TTC549 (cell line): ENCODE results near the gene TXNRD2.
"Not testable (repeated sequence)": the region's sequence is repeated elsewhere in the genome, so short reads cannot be mapped to it uniquely, and the experiment has no call there.

Source experiments
- FAIRE-seq: peaks from 2 replicates; lab custom pipeline; 2012; peaks lifted over from hg19 to GRCh38; lab: Jason Lieb, UNC

TXNRD2 gene

DNA sequence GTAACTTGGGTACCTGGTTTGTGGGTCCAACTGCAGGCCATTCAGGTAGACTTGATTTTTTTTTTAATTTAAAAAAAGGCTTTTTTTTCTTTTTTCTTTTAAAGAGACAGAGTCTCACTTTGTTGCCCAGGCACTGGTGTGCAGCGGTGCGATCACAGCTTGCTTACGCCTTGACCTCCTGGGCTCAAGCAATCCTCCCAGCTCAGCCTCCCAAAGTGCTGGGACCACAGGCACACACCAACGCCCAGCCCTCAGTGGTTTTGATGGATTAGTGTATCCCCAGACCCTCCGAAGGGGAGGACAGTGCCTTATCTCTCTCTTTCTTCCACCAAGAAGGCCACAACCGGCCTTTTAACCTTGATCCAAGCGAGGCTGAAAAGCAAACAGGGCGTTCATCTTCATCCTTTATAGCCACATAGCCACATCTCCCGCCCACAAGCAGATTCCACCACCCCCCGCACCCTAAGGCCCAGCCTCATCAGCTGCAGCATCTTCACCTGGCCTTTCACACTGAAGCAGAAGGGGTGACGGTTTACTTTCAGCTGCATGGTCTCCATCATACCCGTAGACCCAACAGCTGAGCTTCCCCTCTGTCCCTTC, 17.6 kb downstream of the TXNRD2 start:
- FAIRE-seq = no peak

- no peak for FAIRE-seq
These were observed 20.0 kb downstream of the TXNRD2 start for GRCh38 chr22:19921544-19922081.

DNA sequence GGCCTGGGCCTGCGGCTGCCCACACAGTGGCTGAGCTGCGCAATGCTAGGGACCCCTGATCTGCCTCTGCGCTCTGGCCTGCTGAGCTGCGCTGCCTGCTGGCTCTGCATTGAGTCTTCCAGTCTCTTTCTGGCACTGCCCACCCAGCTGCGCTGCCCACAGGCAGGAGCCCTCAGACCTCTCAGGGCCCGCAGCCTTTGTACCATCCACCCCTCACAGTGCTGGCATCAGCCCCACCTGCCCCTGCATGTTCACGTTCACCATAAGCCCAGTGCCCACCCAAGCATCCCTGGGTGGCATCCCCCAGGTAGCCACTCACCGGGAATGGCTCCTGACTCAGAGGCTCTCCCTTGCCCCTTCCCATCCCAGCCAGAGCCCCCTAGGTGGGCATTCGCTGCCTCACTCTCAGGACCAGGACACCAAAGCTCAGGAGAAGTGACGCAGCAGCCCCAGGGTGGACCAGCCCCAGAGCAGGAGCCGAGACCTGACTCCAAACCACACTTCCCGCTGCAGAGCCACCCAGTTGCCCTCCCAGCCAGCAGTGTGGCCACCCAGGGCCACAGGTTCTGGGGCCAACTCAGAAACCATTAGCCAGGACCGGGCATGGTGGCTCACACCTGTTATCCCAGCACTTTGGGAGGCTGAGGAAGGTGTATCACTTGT, 21.8 kb downstream of the TXNRD2 start:
- no peak for FAIRE-seq

DNA sequence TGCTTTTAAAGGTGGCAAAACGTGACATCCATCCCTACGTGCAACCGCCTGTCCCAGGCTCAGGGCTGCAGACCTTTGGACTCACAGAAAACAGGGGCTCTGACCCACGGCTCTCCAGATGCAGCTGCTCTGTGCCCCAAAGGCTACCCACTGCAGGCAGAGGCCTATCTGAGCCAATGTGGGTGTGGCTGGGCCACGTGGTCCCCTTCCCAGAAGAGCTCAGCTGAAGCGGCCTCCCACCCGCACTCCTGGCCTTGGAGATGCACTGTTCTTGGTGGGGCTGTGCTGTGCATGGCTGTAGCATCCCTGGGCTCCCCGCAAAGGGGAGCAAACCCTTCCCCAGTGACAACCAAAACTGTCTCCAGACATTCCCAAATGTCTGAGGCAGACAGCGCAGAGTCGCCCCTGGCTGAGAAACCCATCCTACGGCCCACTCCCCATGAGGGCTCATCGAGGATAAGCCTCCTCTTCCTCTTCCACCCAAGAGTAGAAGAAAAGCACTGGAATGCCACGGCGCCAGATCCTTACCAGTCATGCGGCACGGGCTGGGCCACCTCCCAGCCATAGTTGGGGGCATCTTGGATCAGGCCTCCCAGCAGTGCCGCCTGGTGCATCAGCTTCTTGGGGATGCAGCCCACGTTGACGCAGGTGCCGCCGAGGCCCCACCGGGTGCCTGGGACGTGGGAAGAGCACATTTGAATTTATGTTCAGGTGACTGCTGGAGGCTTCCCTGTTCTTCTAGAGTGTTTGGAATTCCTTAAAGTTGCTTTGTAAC, 23.1 kb downstream of the TXNRD2 start:
- FAIRE-seq = no peak

- no peak for FAIRE-seq
These were observed 24.1 kb downstream of the TXNRD2 start for GRCh38 chr22:19917389-19918138.

DNA sequence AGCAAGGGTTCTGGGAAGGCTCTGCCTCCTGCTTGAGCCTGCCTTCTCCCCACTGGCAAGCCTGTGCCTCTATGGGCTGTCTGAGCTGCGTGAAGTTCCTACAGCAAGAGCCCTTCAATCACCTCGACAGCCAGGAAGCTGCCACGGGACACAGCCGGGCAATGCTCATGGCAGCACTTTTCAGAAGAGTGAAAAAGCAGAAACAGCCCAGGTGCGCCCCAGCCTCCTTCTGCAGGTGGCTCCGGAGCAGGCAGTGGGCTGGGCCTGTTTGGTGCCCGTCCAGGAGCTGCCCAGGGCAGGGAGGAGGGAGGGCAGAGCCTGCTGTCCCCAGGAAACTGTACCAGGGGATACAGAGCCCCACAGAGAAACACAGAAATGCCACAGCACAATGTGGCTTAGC, 24.7 kb downstream of the TXNRD2 start:
- FAIRE-seq = no peak

DNA sequence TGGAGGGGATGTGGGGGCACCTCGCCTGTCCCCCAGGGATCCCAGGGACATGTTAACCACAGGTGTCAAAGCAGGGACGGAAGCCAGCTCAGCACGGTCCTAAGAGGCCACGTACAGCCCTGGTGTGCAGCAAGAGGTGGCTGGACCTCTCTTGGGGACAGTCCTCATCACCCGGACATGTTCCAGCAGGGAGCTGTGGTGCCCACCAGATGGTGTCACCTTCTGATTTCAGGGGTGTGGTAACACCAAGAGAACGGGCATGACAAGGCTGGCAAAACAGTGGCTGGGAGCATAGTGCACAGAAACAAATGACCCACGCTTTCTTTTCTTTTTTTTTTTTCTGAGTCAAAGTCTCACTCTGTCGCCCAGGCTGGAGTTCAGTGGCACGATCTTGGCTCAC, 25.6 kb downstream of the TXNRD2 start:
- no peak for FAIRE-seq

GRCh38 chr22:19915287-19915954, 26.2 kb downstream of the TXNRD2 start:
- FAIRE-seq = no peak

DNA sequence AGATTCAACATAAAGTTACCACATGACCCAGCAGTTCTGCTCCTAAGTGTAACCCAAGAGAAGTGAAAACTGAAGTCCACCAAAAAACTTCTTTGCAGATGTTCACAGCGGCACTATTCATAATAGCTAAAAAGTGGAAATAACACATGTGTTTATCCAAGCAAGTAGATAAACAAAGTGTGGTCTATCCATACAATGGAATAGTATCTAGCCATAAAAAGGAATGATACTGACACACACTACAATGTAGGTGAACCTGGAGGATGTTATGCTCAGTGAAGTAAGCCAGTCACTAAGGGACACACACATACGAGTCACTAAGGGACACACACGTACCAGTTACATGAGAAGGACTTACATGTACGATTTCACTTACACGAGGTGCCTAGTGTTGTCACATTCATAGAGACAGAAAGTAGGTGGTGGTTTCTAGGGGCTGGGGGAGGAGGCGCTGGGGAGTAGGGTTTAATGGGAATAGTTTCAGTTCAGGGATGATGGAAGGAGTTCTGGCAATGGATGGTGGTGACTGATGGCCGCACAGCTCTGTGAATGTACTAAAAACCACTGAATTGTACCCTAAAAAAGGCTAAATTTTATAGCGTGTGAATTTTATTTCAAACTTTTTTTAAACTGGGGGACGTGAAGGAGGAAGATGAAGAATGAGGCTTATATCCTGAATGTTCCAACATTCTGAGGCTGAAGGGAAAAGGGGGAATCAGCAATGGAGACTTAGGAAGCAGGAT, 27.2 kb downstream of the TXNRD2 start:
- no peak for FAIRE-seq

DNA sequence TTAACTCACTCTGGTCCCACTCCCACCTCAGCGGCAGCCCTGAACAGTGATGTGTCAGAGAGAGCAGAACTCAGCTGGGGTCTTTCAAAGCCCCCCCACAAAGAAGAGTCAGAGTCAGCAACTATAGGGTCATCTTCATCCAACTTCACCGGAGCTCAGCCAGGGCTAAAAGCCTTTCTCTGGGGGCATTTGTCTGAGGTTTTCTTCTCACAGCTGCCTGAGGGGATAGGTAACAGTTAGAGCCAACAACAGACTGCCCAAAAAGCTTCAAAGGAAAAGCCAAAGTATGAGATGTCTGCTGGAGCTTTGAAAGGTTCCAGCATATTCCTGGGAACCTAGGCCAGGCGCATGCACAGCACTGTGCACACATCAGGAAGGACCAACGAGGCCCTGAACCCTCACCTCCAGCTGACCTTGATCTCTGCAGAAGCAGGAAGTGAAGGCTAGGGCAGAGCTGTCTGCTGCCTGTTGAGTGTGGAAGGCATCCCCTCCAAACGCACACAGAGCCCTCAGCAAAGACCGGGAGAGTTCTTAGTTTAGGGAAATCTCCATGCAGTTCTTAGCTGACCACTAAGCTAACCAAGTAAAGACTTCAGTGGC, 28.2 kb downstream of the TXNRD2 start:
- FAIRE-seq = no peak

DNA sequence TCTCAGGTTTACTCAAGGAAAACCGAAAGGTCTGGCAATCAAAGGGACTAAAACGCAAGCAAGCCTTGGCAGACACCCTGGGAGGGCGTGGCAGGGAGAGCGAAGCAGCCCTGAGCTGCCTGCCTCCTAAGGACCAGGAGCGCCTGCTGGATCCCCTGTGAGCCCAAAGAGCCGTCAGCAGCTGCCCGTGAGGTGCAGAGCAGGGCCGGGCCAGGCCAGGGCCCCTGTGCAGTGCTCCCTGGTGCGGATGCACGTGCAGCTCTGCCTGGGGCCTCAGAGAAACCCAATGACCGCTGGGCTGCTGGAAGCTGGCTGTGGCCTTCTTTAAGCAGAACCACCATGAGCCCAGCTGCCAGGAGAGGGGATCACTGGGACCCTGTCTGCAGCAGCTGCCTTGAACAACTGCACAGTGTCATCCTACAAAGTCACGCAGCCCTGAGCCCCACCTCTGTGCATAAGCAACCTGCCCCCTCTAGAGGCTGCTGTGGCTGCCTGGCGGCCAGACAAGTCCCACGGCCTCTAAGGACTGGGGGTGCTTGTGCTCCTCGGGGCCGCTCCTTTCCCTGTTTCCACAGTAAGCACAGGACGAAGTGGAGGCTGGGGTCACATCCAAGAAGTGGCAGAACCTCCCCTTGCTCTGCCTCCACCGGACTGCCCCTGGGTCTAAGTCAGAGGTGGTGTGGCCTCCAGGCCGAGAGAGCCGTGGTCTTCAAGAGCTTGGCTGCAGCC, 29.2 kb downstream of the TXNRD2 start:
- no peak for FAIRE-seq

DNA sequence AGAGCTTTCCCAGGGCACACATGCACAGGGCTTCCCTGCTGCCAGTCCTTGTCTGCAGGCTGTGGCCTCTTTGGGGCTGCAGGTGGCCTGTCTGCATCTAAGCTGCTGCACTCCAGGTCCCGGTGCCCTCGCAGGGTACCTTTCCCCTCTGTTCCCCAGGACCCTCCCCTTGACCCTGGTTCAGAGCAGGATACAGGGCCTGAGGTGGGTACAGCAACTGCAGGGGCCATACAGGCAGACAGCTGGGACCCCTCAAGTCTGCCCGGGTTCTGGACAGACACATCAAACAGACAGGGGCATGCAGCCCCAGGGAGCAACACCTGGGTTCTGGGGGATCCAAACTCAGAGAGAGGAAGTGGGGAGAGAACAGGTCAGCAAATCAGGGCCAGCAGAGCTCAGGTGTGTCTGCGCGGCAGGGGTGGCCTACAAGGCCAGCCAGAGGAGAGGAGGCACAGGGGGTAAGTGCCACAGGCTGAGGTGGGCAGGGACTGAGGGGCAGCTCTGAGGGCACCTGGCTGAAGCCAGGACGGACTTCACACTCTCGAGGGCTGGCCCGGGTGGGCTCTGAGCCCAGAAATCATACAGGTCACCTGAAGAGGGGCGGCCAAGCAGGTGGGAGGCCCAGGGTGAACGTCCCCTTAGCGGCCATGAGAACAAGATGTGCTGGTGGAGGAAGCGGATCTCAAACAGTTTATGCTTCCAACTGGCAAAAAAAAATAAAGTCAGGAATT, 29.9 kb downstream of the TXNRD2 start:
- no peak for FAIRE-seq

GRCh38 chr22:19910180-19910744, 31.4 kb downstream of the TXNRD2 start:
- no peak for FAIRE-seq

DNA sequence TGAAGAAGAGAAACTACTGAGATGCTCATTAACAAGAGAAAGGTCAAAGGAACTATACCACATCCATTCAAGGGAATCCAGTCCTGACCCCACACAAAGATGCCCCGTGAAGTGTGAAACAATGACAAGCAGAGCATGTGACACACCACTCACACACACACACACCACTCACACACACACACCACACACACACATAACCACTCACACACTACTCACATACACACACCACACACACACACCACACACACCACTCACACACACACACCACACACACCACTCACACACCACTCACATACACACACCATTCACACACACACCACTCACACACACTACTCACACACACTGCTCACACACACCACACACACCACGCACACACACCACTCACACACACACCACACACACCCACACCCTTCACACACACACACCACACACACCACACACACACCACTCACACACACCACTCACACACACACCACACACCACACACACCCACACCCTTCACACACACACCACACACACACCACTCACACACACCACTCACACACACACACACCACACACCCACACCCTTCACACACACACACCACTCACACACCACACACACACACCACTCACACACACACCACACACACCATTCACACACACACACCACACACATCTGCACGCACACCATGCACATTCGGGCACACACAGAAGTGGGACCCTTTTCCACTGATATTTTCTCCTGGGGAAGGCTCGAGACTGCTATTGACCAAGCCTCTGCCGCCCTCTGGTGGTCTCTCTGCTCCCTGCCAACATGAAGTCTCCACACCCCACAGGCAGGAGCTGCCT, 32.1 kb downstream of the TXNRD2 start:
- FAIRE-seq = no peak

DNA sequence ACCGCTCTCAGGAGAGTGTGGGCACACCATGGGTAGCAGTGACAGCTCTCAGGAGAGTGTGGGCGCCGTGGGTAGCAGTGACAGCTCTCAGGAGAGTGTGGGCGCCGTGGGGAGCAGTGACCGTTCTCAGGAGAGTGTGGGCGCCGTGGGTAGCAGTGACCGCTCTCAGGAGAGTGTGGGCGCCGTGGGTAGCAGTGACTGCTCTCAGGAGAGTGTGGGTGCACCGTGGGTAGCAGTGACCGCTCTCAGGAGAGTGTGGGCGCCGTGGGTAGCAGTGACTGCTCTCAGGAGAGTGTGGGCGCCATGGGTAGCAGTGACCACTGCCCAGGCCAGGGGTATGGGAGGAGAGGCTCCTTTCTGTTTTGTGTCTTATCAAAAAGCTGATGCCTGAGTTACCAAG, 33.7 kb downstream of the TXNRD2 start:
- FAIRE-seq = not testable (repeated sequence)

DNA sequence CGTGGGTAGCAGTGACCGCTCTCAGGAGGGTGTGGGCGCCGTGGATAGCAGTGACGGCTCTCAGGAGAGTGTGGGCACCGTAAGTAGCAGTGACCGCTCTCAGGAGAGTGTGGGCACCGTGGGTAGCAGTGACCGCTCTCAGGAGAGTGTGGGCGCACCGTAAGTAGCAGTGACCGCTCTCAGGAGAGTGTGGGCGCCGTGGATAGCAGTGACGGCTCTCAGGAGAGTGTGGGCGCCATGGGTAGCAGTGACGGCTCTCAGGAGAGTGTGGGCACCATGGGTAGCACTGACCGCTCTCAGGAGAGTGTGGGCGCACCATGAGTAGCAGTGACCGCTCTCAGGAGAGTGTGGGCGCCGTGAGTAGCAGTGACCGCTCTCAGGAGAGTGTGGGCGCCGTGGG, 34.8 kb downstream of the TXNRD2 start:
- FAIRE-seq = not testable (repeated sequence)

DNA sequence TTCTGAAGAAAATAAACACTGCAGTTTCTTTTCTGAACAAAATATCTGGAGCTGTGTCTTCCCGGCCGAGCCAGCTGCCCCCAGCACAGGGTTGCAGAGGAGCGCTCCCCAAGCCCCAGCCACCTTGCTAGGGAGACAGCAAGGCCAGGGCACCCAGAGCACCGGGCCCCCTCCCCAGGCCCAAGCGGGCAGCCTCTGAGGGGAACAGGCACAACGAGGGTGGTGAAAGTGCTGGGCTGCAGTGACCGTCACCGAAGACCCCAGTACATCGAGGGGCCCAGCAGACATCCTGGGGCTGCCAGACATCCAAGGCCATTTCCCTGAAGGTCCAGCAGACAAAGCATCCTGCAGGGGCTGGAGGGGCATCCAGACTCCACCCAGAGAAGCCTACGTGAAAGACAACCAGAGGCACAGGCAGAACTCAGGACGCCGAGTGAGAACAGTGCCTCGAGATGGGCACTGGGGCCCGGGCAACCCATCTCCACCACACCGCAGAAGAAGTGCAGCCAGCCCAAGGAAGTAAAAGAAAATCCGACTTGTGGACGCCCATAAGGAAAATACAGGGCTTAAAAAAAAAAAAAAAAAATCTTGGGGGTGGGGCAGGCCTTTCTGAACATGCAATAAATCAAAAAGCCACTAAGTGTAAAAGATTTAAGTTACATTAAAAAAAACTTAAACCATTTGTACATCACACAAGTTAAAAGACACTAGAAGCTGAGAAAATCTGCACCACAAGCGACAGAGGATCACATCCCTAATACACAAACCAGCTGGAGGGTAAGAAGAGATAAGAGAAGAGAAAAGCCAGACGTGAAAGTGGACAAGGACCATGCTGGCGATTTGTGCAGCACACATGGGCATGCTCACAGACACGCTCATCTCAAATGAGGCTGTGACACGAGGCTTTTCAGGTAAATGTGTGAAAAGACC, 36.0 kb downstream of the TXNRD2 start:
- no peak for FAIRE-seq
